Jurkat, Clone E6-1 (cell line): ENCODE data around the gene DEFB131B. TPM values are rescaled to one million over a fixed set of nuclear protein-coding genes. Genes with fewer than 3 reads are reported as not detected.
"Not testable (repeated sequence)": the region's sequence is repeated elsewhere in the genome, so short reads cannot be mapped to it uniquely, and the experiment has no call there.

Experiments
- DNase-seq: peaks from one replicate; pipeline ENCODE4 v3.0.0-alpha.2; 2011; ENCODE audit warnings: low read depth, low spot score
- H3K4me3 ChIP-seq: 2 replicates; pipeline ENCODE4 v1.5.1; 2011; ENCODE audit warnings: mild to moderate bottlenecking, low read length, control low read depth, moderate library complexity
- polyA plus RNA-seq: library from polyadenylated mRNA; unstranded; fragments of >200 nt; gene quantifications from one replicate; pipeline ENCODE4 v1.2.1, GENCODE V29; 2012; ENCODE audit warnings: missing spikeins; ENCODE audit not compliant: insufficient read length, insufficient read depth

DEFB131B gene
- polyA plus RNA-seq: not detected

GRCh38 chr11:71878059-71878458, at the start of gene DEFB131B:
Gene DEFB131B, plus strand, starts transcription at chr11:71878453. Its CDS starts 0 bp downstream, at chr11:71878453.
- DNase-seq, H3K4me3 ChIP-seq: not testable (repeated sequence)

GRCh38 chr11:71829247-71829646, 49.0 kb upstream of the DEFB131B start:
- not testable (repeated sequence) for DNase-seq, H3K4me3 ChIP-seq

DNA sequence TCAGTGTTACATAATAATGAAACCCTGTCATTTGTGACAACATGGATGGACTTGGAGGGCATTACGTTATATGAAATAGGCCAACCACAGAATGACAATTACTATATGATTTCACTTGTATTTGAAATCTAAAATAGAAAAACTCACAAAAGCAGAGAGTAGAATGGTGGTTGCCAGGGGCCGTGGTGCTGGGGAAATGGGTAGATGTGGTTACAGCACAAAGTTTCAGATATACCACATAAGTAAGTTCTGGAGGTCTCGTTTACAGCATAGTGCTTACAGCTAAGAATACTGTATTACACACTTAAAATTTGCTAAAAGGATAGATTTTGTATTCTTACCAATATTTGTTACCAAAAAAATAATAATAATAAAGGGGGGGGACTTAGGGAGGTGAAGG, 48.6 kb upstream of the DEFB131B start:
- not testable (repeated sequence) for H3K4me3 ChIP-seq, DNase-seq

DNA sequence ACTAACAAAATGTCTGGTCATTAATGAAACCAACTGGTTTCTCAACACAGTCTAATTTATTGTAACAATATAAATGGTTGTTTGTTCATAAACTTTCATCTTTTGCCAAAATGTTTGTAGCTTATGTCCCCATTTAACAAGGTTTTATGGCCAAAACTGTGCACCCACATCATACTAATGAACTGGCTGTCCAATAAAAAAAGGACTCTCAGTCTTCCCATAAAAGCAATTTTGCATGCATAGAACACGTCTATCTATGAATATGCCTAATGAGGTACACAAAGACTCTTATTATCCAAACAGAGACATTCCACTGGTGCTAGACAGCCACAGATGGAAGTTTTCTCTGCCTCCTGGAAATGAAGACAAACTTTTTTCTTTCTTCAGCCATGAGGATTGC, 45.4 kb upstream of the DEFB131B start, which contains the start of gene DEFB108B:
DEFB108B (plus strand) TSS at position 390 of the 400 bp plus-strand sequence; CDS start at position 390, 0 bp downstream.
- not testable (repeated sequence) for H3K4me3 ChIP-seq, DNase-seq

GRCh38 chr11:71842720-71843119, 35.5 kb upstream of the DEFB131B start:
- DNase-seq, H3K4me3 ChIP-seq: not testable (repeated sequence)

GRCh38 chr11:71843355-71843754, 34.9 kb upstream of the DEFB131B start:
- not testable (repeated sequence) for DNase-seq

DNA sequence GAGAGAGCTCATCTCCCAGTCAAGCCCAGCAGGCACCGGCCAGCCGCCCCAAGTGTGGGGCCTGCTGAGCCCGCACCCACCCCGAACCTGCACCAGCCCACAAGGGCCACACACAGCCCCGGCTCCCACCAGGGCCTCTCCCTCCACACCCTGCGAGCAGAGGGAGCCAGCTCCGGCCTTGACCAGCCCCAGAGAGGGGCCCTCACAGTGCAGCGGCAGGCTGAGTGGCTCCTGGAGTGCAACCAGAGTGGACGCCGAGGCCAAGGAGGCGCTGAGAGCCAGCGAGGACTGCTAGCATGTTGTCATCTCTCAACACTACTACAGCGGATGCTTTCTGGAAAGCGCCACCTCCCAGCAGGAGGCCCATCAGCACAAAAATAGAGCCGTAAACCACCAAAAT, 34.4 kb upstream of the DEFB131B start:
- no peak overlapping the region for H3K4me3 ChIP-seq
- no peak for DNase-seq

More at GRCh38 chr11:71843355-71843754, 34.9 kb upstream of the DEFB131B start:
- not testable (repeated sequence) for H3K4me3 ChIP-seq

GRCh38 chr11:71853895-71854294, 24.4 kb upstream of the DEFB131B start:
- DNase-seq, H3K4me3 ChIP-seq: not testable (repeated sequence)

GRCh38 chr11:71855880-71856279, 22.4 kb upstream of the DEFB131B start:
- not testable (repeated sequence) for DNase-seq, H3K4me3 ChIP-seq

- not testable (repeated sequence) for DNase-seq, H3K4me3 ChIP-seq
These were observed 17.4 kb upstream of the DEFB131B start for GRCh38 chr11:71860835-71861234.

- peak; percentile 41 for DNase-seq
These were observed 14.2 kb upstream of the DEFB131B start for GRCh38 chr11:71863978-71864627.

GRCh38 chr11:71867209-71867608, 11.0 kb upstream of the DEFB131B start:
- not testable (repeated sequence) for DNase-seq, H3K4me3 ChIP-seq

More at GRCh38 chr11:71863978-71864627, 14.2 kb upstream of the DEFB131B start:
- not testable (repeated sequence) for H3K4me3 ChIP-seq

- not testable (repeated sequence) for DNase-seq, H3K4me3 ChIP-seq
These were observed 8.3 kb upstream of the DEFB131B start for GRCh38 chr11:71869931-71870330.

GRCh38 chr11:71870661-71871060, 7.6 kb upstream of the DEFB131B start:
- DNase-seq, H3K4me3 ChIP-seq: not testable (repeated sequence)

- DNase-seq, H3K4me3 ChIP-seq: not testable (repeated sequence)
These were observed 2.0 kb upstream of the DEFB131B start for GRCh38 chr11:71876262-71876661.

GRCh38 chr11:71885806-71886205, 7.6 kb downstream of the DEFB131B start:
- not testable (repeated sequence) for DNase-seq, H3K4me3 ChIP-seq

- not testable (repeated sequence) for H3K4me3 ChIP-seq, DNase-seq
These were observed 10.2 kb downstream of the DEFB131B start for GRCh38 chr11:71888335-71889010.

GRCh38 chr11:71889181-71889872, 11.1 kb downstream of the DEFB131B start:
- not testable (repeated sequence) for H3K4me3 ChIP-seq, DNase-seq

DNA sequence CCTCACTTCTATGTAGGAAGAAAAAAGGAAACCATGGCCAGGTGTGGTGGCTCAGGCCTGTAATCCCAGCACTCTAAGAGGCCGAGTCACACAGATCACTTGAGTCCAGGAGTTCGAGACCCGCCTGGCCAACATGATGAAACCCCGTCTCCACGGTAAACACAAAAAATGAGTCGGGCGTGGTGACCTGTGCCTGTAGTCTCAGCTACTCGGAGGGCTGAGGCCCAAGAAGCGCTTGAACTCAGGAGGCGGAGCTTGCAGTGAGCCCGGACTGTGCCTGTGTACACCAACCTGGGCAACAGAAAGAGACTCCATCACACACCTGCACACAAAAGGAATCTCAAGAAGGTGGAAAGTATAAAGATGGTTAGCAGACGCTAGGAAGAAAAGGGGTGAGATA, 17.7 kb downstream of the DEFB131B start:
- DNase-seq: no peak
- H3K4me3 ChIP-seq: no peak overlapping the region

GRCh38 chr11:71901137-71901536, 22.9 kb downstream of the DEFB131B start:
- not testable (repeated sequence) for H3K4me3 ChIP-seq, DNase-seq
